ENCODE measurements around the gene RABGEF1.
A peak's percentile ranks its signal among the peaks of the same experiment; 100 is the strongest.
"Not testable (repeated sequence)": the region's sequence is repeated elsewhere in the genome, so short reads cannot be mapped to it uniquely, and the experiment has no call there.

RABGEF1 gene

DNA sequence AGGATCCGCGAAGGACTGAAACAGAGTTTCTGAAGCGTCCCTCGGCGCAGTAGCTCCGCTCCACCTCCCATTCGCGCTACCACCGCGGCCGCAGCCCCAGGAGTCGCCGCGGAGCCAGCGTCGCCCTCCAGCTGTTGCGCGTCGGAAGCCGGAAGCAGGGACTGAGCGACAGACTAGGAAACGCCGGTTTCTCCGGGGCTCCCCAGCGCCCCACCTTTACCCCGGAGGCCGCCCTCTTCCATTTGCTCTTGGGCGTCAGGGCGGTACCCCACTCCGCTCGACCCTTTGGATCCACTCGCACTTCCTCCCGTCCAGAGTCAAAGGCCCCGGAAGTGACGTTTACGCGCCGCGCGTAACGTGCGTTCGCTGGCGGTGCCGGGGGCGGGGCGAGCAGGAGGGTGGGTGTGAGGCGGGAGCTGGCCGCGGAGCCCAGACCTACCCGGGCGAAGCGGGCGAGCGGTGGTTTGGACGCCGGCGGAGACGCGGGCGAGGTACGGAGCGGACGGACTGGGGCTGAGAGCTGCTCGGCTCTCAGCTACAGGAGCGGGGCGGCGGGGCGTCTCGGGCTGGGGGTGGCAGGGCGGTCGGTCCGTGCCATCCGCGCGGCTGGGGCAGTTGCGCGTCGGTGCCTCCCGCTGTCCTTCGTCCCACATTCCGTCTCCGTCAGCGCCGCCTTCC is at the start of gene RABGEF1:
Gene RABGEF1 (plus strand): TSS at position 432 of the 678 bp plus-strand sequence. CDS start 31,167 bp downstream, outside the sequence.
- peak; percentile 74 for DNase-seq (ENCODE audit: low read depth)
- H3K4me3 ChIP-seq (ENCODE audit: low read depth, low read length), result peak within 1 kb of the TSS; percentile 94

DNA sequence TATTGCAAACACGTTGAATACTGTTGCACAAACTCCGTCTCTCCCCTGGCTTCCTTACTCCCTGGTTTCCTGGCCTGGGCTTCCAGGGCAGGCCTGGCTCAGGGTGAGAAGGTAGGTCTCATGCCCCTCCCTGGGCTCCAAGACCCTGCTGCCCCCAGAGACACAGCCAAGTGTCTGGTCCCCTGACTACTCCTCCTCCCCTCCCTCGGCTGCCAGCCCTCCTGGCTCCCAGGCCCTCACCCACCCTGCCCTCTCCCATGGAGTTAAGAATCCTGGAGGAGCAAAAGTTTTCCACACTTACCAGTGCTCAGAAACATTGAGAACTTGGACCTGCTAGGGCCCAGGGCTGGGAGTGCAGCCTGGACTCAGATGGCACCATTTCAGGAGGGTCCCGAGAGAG is 47.2 kb upstream of the RABGEF1 start:
- DNase-seq (ENCODE audit: low read depth), result no peak
- H3K4me3 ChIP-seq (ENCODE audit: low read depth, low read length), result no peak overlapping the region

DNA sequence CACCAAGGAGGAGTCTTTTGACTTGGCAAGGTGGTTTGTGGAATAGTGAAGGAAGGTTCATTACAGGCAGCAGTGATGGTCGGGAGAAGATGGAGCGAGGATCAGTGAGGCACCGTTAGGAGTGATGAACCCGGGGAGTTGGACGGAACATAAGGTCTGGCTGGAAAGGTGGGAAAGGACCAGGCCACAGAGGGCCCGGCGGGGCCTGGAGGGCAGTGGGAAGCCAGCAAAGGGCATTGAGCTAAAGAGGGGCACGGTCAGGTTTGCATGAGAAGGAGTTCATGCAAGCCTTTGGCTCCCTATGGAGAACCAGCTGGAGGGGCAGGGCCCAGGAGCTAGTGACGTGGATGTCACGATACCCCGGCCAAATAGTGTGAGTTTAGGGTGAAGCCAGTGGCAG is 46.2 kb upstream of the RABGEF1 start:
- no peak for DNase-seq (ENCODE audit: low read depth)
- no peak overlapping the region for H3K4me3 ChIP-seq (ENCODE audit: low read depth, low read length)

DNA sequence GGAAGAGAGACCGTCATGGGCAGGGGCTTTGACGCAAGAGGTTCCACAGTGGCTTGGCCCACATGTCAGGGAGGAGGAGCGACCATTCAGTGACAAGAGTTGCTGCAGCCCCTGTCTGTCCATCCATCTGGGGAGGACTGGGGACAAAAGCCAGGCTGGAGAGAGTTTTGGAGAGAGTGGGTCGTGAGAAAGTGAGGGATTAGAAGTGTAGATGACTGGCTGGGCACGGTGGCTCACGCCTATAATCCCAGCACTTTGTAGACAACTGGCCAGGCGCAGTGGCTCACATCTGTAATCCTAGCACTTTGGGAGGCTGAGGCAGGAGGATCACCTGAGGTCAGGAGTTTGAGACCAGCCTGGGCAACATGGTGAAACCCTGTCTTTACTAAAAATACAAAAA is 45.1 kb upstream of the RABGEF1 start:
- not testable (repeated sequence) for H3K4me3 ChIP-seq (ENCODE audit: low read depth, low read length); DNase-seq (ENCODE audit: low read depth)

DNA sequence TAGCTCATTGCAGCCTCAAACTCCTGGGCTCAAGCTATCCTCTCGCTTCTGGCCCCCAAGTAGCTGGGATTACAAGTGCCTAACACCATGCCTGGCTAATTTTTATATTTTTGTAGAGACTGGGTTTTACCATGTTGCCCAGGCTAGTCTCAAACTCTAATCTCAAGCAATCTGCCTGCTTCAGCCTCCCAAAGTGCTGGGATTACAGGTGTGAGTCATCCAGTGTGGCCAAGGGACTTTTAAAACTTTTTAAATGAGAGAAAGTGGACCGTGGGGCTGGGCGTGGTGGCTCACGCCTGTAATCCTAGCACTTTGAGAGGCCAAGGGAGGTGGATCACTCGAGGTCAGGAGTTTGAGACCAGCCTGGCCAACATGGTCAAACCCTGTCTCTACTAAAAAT is 44.4 kb upstream of the RABGEF1 start:
- DNase-seq (ENCODE audit: low read depth), result not testable (repeated sequence)

DNA sequence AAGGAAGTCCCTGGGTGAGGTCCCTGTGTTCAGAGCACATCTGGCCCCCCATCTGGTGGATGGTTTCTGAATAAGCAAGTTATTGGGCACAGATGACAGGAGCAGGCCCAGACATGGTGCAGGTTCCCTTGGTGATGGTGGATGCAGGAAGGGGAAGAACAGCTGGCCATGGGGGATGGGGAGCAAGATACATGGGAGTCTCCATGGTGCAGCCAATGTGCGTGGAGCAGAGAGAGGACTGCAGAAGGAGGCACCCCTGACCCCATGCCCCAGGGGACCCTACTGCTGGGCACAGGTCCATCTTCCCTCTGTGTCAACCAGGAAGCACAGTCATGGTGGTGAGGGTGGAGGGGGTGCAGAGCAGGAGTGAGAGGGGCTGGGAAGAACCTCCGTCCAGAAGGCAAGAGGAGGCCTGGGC is 43.8 kb upstream of the RABGEF1 start:
- peak; percentile 31 for DNase-seq (ENCODE audit: low read depth)

More for the DNA sequence above, 44.4 kb upstream of the RABGEF1 start:
- H3K4me3 ChIP-seq (ENCODE audit: low read depth, low read length), result not testable (repeated sequence)

DNA sequence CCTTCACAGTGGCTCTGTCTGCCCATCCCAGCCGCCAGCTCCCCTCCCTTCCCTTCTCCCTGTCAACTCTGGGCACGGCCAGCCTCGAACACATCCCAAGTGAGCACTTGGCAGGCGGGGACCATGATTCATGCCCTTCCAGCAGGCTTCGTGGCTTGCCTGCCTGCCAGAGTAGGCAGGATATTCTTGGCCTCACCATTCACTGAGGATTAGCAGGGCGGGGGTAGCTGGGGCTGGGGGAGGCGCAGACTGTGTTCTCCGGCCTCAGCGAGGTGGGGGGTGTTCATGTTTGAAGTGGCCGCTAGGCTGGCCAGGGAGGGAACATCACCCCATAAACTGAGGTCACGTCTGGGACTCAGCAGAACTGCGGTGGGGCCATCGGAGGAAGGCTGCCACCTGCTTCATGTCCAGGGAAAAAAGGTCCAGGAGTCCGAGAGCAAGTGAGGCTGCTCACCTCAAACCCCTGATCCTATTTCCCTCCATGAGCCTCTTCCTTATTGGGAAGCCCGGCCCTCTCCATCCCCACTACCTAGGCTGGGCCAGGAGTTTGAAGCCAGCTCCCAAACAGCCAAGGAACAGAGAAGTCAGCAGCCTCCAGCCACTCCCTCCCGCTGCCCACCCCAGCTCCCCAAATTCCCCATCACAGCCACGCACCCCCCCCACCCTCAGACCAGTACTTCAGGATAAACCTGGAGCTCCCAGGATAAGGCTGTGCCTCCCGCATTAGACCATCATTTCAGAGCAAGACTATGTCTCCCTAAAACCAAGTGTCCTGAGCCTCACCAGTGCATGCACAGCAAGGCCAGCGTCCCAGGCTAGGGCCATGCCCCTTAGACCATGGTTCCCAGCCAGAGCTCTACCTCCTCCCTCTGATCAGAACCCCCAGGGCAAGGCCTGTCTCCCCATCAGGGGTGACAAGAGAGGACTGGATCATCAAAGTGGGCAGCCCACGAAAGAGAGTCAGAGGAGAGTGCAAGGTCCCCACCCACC is 42.8 kb upstream of the RABGEF1 start:
- no peak overlapping the region for H3K4me3 ChIP-seq (ENCODE audit: low read depth, low read length)
- DNase-seq (ENCODE audit: low read depth), result peak; percentile 33

More for the DNA sequence above, 43.8 kb upstream of the RABGEF1 start:
- H3K4me3 ChIP-seq (ENCODE audit: low read depth, low read length), result no peak overlapping the region

DNA sequence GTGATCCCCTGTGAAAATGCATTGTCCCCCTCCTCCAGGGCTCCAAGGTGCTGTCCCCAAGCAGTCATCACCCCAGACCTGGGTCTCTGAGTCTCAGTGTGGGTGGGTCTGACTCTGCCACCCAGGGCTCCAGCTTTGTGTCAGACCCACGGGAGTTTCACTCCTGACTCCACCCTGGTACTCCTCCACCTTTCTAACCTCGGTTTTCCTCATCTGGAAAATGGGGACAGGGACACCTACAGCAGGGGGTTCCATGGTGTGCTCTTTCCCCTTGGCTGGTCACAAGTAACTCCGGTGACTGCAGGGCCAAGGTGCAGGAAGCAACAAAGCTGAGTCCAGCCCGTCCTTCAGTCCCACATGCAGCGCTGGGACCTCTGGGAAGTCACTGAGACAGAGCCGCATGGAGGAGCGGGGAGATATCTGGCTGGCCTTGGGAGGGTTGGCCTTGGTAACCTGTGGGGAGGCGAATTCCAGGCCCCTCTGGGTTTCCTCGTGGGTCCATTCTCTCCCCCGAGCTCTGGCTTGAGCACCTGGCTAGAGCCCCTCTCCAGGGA is 41.8 kb upstream of the RABGEF1 start:
- no peak overlapping the region for H3K4me3 ChIP-seq (ENCODE audit: low read depth, low read length)
- no peak for DNase-seq (ENCODE audit: low read depth)

DNA sequence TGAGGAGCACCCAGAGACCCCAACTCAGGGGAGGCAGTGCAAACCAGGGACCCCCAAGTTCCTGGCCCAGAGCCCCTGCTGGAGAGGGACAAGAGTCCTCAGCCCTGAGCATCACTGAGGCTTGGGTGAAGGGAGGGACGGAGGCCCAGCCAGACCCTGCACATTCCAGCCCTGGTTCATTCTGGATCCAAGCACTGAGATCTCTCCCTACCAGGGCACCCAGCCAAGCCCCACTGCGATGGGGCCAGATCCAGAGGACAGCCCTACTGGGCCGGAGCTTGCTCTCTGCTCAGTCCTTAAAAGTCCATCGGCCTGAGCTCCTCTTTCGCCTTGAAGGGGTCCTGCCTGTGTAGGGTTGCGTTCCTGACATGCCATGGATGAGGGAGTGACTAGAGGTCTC is 40.5 kb upstream of the RABGEF1 start:
- no peak overlapping the region for H3K4me3 ChIP-seq (ENCODE audit: low read depth, low read length)
- DNase-seq (ENCODE audit: low read depth), result no peak

DNA sequence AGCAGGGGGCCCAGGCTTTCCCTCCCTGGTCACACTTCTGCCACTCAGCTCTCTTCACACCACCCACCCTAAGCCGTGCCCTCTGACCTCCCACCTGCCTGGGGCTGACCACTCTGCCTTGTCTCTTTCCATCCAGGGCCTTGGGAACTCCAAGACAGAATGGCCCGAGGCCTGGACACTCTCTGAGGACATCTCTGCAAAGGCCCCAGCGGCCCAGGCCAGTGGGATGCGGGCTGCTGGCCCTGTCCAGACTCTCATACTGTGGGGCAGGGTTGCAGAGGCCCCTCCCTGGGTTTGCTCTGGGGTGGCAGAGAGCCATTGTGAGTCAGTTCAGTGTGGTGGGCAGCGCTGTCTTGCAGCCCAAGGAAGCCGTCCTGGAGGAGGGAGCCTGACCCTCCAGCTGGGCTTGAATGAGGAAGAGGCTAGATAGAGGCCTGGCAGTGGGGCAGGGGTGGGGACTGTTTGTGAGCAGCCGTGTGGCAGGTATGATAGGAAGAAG is 39.9 kb upstream of the RABGEF1 start:
- no peak for DNase-seq (ENCODE audit: low read depth)
- H3K4me3 ChIP-seq (ENCODE audit: low read depth, low read length), result no peak overlapping the region

DNA sequence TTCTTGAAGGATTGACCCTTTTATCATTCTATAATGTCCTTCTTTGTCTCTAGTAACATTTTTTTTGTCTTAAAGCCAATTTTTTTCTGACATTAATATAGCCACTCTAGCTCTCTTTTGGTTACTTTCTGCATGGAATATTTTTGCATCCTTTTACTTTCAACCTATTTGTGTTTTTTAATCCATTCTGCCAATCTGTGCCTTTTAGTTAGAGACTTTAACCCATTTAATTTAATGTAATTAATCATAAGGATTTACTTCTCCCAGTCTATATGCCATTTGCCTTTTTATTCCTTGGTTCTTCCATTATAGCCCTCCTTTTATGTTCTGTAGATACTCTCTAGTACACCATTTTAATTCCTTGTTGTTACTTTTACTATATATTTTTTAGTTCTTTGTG is 32.7 kb upstream of the RABGEF1 start:
- no peak overlapping the region for H3K4me3 ChIP-seq (ENCODE audit: low read depth, low read length)
- no peak for DNase-seq (ENCODE audit: low read depth)

DNA sequence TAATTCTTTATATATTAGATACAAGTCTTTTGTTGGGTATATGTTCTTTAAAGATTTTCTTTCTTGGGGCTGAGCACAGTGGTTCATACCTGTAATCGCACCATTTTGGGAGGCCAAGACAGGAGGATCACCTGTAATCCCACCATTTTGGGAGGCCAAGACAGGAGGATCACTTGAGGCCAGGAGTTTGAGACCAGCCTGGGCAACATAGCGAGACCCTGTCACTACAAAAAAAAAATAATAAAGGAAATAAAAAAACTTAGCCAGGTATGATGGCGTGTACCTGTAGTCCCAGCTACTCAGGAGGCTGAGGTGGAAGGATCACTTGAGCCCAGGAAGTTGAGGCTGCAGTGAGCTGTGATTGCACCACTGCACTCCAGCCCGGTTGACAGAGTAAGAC is 29.8 kb upstream of the RABGEF1 start:
- not testable (repeated sequence) for H3K4me3 ChIP-seq (ENCODE audit: low read depth, low read length)

DNA sequence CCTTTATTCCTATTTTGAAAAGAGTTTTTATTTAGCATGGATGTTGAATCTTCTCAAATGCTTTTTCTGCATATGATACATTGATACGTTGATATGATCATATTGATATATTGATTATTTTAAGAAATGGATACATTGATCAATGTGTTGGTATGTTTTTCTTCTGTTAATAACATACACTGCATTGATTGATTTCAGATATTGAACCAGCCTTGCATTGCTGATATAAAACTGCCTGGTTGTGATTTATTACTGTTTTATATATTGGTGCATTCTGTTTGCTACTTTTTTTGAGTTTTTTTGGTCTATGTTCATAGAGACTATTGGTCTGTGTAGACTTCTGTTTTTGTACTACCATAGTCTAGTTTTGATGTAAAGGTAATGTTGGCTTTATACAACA is 26.8 kb upstream of the RABGEF1 start:
- DNase-seq (ENCODE audit: low read depth), result no peak
- no peak overlapping the region for H3K4me3 ChIP-seq (ENCODE audit: low read depth, low read length)

More for the DNA sequence above, 29.8 kb upstream of the RABGEF1 start:
- not testable (repeated sequence) for DNase-seq (ENCODE audit: low read depth)

DNA sequence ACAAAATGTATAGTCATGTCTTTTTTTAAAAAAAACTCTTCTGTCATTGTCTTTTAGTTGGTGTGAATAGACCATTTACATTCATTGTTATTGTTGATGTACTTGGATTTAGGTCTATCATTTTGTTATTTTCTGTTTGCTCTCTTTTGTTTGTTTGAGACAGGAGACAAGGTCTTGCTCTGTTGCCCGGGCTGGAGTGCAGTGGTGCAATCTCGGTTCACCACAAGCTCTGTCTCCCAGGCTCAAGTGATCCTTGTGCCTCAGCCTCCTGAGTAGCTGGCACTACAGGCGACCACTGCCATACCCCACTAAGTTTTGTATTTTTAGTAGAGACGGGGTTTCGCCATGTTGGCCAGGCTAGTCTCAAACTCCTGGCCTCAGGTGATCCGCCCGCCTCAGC is 23.9 kb upstream of the RABGEF1 start:
- not testable (repeated sequence) for DNase-seq (ENCODE audit: low read depth); H3K4me3 ChIP-seq (ENCODE audit: low read depth, low read length)

DNA sequence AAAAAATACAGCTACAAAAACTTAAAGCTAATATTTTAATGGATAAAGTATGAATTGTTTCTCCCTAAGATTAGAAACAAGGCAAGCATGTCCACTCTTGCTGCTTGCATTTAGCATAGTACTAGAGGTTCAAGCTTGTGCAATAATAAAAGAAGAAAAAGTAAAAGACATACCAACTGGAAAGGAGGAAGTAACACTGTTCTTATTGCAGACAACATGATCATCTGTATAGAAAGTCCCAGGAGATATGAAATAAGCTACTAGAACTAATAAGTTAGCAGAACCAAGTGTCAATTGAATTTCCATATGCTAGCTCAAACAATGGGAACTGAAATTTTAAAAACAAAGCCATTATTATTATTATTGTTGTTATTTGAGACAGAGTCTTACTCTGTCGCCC is 20.0 kb upstream of the RABGEF1 start:
- DNase-seq (ENCODE audit: low read depth), result no peak
- H3K4me3 ChIP-seq (ENCODE audit: low read depth, low read length), result no peak overlapping the region

DNA sequence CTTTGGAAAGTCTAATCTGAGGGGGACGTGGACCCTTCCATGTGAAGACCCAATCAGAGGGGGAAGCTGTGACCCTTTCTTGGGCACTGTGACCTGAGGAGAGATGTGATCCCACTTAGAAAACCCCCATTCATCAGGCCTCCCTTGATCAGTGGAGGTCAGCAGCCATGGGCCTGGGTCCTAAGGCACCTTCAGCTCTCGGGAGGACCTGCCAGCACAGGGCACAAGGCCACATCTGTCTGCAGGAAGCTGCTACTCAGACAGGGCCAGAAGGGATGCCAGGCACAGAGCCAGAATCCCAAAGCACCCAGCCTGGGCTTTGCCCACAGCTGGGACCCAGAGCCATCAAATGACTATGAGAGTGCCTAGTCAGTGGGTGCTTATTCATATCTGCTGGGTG is 14.7 kb upstream of the RABGEF1 start:
- DNase-seq (ENCODE audit: low read depth), result no peak
- H3K4me3 ChIP-seq (ENCODE audit: low read depth, low read length), result no peak overlapping the region

DNA sequence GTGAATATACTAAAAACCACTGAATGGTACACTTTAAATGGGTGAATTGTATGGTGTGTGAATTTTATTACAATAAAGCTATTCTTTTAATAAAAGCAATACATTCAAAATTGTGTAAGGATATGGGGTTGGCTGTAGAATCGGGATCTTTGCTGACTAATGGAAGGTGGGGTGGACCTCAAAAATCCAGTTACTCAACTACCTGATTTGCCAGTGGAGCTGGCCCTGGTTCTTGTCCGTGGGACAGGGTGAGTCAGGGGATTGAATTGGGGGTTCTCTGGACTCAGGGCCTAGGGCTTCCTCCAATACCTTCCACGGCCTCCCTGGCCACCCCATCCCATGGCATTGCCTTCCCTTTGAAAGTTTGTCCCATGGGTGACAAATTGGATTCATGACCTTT is 13.5 kb upstream of the RABGEF1 start:
- no peak for DNase-seq (ENCODE audit: low read depth)
- H3K4me3 ChIP-seq (ENCODE audit: low read depth, low read length), result no peak overlapping the region

DNA sequence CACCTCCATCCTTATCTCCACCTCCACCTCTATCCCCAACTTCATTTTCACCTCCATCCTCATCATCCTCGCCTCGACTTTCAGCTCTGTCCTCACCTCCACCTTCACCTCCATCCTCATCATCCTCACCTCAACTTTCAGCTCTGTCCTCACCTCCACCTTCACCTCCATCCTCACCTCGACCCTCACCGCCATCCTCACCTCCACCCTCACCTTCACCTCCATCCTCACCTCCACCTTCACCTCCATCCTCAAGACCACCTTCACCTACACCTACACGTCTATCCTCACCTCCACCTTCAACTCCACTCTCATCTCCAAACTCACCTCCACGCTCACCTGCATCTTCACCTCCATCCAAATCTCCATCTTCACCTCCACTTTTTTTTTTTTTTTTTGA is 12.0 kb upstream of the RABGEF1 start:
- no peak for DNase-seq (ENCODE audit: low read depth)
- no peak overlapping the region for H3K4me3 ChIP-seq (ENCODE audit: low read depth, low read length)

DNA sequence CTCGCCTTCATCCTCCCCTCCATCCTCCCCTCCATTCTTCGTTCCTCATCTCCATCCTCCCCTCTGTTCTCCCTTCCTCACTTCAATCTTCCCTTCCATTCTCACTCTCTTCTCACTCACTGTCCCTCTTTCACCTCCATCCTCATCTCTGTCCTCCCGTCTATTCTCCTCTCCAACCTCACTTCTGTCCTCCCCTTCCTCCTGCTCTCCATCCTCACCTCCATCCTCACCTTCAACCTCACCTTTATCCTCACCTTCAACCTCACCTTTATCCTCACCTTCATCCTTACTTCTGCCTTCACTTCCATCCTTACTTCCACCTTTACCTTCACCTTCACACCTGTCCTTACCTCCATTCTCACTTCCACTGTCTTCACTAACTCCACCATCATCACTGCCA is 11.3 kb upstream of the RABGEF1 start:
- DNase-seq (ENCODE audit: low read depth), result no peak
- no peak overlapping the region for H3K4me3 ChIP-seq (ENCODE audit: low read depth, low read length)

DNA sequence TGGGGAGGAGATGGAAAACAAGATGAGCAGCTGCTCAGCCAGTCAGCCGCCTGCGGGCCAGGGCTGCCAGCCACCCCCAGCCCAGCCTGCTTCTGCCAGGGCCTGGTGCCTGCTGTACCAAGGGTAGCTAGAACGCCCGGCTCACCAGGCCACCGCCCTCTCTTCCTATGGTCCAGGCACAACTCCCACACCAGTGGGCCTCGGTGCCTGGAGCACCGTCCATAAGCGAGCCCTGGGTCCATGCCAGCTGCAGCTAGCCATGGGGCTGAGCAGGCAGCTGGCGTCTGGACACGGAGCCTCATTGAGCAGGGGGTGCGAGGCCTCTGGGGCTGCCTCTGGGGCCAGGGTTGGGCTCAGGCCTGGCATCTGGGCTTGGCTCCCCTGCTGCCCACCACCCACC is 8.5 kb upstream of the RABGEF1 start:
- H3K4me3 ChIP-seq (ENCODE audit: low read depth, low read length), result no peak overlapping the region
- no peak for DNase-seq (ENCODE audit: low read depth)

All from skeletal muscle cell (primary cell).